ENCODE data around the gene IGFBP2. TPM values are rescaled to one million over a fixed set of nuclear protein-coding genes. Genes with fewer than 3 reads are reported as not detected.

The IGFBP2 gene
- total RNA-seq, 1 experiment from 2014 or later = 5.3 TPM

DNA sequence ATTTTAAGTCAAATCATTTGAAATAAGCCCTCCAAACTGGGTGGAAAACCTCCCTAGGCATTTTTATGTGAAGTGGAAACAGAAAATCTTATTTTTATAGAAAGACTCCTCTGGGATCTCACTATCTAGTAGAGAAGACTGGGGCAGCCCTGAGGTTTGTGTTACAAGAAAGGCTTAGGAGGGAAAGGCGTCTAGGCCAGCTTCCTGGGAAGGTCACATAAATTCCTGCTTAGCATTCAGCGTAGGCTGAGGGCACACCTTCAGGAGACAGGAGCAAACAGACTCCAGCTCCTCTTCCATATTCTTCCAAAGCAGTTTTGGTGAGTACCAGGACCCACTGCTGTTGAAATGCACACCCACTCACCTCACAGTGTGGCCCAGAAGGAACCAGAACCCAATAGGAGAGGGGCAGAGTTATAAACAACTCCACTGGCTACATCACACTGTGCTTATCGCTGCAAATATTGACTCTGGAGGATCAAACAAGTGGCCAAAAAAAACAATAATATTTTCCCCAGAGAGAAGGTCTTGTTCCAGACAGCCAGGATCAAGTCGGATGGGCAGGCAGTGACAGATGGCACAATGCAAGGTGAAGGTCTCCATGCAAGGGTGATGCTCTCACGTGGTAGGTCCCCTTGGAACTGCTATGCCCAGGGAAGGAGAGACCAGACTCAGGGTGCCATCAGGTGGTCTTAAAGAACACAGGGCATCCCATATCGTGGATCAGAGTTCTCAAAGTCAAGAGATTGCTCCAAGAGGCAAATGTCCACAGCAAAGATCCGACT, 17.7 kb upstream of the IGFBP2 start:
- no peak for DNase-seq (ENCODE audit: low read depth)

DNA sequence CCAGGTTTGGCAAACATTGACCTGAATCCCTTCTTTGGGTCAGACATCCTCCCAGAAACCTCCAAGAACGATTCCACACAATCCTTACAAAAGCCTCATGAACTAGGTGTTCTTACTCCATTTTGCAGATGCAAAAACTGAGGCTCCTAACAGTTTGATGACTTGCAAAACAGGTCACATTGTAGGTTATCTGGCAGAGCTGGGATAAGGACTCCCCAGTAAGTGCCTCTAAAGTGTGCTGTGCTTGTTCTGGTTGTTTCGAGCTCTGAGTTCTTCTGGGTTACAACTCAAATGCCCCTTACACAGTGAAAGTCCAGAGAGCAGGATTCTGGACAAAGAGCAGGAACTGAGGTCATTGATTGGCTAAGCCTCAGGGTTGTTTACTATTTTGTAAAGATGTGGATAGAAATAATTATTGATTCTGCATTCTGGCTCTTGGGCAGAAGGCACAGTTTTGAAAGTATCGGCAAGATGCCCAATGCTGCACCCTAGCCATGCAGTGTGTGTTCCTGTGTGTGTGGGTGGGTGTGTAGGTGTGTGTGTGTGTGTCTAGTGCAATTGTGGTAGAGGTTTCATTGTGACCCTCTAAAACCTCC, 17.0 kb upstream of the IGFBP2 start:
- no peak for DNase-seq (ENCODE audit: low read depth)

DNA sequence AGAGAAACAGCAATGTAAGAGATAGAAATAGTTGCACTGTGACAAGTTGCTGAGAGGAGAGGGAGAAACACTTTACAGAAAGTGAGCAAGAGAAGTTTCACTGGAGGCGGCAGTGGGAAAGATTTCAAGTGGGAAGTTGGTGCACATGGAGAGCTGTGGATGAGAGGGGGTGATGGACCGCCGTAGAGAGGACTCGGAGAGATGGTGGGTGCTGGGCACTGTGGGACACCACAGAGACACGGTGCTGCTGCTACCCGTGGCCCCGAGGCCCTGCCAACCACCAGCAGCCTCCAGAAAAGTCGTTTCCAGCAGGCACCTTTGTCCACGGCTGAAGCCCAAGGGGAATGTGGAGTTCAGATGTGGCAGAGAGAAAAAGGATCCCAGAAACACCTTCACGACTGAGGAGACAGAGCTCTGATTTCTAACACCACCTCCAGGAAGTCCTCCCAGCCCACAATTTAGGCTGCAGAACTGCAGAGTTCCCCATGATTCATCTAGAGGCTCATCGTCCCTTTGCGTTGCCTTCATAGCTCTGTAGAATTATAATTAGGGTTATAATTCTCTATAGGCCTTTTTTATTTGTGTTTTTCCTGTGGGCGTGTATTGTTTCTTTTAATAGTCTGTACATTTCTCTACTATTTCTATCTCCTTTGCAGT, 15.9 kb upstream of the IGFBP2 start:
- DNase-seq (ENCODE audit: low read depth) = no peak

DNA sequence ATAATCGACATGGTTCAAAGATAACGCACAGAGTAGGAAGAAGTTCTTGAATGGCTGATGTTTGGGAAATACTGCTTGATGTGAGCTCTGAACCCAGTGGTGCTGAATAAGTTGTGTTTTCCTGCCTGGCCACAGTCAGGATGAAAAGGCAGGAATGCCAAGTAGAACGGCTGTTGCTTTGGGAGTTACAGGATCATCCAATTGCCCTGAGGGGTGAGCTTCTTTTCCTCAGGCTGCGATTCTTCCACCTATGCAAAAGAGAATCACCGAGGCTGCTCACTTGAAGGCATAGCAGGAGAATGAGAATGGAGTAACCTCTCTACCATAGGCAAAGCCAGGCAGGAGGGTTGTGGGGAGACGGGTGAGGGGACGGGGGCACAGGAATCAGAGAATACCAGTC, 14.4 kb upstream of the IGFBP2 start:
- no peak for DNase-seq (ENCODE audit: low read depth)

DNA sequence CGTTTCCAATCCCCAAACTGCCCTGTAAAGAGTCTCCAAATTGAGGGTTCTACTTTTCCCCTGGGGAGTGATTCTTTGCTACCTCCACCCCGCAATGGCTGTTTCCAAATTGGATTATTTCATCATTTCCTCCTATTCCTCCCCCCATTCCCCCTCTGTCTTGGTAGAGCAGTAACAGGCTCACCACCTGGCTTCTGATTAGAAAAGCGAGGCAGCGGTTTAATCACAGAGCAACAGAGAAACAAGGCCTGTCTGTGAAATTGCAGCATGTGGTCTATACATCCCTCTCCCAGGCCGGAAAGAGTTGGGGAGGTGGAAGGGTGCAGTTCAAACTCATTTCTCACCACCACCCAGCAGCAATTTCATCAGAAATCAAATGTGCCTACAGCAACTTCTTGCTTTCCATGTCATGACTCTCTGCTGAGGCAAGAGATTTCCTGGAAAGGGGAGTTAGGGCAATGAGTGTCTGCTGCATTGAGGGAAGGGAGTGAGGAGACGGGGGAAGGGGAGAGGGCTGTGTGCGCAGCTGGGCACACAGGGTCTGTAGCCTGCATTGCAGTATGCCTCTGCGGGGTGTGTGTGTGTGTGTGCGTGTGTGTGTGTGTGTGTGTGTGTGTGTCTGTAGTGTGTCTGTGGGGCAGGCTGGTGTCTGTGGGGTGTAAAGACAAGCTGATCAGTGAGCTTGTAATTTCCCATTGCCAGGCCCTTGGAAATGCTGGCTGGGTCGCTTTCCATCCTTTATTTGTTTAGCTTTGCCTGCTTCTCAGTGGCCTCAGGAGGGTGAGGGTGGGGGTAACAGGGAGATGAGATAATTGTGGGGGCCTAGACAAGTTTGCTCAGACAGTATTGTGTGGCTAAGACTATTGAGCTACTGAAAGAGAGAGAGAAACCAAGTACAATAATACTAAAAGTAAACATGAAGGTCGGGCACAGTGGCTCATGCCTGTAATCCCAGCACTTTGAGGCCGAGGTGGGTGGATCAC, 13.5 kb upstream of the IGFBP2 start:
- DNase-seq (ENCODE audit: low read depth) = no peak

- no peak for DNase-seq (ENCODE audit: low read depth)
Observed at GRCh38 chr2:216620786-216621185, 12.4 kb upstream of the IGFBP2 start.

DNA sequence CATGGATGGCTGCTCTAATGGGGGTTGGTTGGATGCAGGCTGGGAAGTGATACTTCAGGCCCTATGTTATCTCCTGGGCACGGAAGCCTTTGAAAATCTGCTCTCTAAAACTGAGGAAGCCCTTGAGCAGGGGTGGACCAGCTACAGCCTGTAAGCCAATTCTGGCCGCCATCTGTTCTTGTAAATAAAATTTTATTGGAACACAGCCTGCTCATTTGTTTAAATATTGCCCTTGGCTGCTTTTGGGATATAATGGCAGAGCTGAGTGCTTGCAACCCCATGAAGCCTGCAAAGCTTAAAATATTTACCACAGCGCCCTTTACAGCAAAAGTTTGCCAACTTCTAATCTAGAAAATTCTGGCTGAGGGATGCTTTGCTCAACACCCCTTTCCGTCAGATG, 11.9 kb upstream of the IGFBP2 start:
- no peak for DNase-seq (ENCODE audit: low read depth)

DNA sequence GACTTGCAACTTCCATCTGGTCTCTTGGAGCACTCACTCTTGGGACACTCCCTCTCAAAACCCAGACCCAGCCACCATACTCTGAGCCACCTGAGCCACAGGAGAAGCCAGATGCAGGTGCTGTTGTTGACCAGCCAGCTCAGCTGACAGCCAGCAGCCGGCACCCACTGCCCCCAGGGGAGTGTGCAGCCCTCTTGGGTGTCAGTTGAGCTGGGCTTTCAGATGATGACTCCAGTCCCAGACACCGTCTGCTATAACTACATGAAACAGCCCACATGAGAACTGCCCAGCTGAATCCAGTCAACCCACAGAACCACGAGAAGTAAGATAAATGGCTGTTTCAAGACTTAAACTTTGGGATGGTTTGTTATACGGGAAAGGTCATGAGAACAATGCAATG, 10.7 kb upstream of the IGFBP2 start:
- no peak for DNase-seq (ENCODE audit: low read depth)

DNA sequence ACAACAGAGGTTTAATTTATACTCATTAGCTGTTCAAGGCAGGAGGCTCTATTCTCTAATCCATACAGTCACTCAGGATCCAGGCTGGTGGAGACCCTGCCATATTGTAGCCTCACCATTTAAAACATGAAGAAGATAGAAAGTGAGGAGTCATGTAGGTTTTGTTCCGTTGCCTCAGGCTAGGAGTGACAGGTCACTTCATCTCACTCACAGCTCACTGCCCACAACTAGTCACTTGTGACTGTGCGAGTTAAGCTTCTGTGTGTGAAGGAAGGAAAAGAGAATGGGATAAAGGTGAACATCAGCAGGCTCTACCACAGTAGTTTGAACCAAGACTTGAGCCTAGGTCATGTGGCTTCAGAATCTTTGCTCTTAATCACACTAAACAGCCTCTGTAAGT, 9.0 kb upstream of the IGFBP2 start:
- no peak for DNase-seq (ENCODE audit: low read depth)

DNA sequence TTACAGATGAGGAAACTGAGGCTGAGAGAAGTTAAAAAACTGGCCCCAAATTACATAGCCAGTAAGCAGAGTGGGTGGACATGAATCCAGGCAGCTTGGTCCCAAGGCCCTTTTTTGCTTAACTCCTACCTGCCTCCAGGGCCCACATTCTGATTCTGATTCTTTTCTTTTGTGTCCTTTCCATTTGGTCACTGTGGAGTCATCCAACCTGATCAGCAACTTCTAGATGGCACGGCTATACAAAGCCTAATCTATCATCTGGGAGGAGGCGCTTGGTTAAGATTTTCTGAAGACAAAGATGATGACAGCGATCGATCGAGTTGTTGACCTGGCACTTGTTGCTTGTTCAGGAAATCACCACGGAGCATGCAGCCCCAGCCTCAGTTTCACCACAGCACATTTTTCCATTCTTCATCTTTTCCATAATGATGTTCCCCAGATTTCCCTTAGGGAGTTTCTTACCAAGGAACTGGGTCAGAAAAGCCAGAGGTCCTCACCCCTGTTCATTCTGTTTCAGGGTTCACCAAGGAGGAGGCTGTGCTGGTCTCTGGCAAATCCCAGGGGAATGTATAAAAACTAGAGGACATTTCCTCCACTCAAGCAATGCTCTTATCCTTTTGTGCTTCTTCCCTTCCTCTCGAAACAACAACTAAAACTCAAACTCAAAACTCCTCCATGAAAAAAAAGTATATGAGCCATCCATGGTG, 6.9 kb upstream of the IGFBP2 start:
- no peak for DNase-seq (ENCODE audit: low read depth)

DNA sequence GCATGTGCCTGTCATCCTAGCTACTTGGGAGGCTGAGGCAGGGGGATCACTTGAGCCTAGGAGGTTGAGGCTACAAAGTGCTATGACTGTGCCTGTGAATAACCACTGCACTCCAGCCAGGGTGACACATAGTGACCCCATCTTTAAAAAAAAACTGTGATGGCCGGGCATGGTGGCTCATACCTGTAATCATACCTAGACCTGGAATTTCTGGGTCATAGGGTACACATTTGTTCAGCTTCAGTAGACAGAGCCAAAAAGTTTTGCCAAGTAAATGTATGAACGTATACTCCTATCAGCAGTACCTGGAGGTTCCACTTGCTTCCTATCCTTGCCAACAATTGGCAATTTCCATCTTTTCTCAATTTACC, 6.4 kb upstream of the IGFBP2 start:
- no peak for DNase-seq (ENCODE audit: low read depth)

- DNase-seq (ENCODE audit: low read depth) = no peak
Observed at GRCh38 chr2:216629784-216630183, 3.4 kb upstream of the IGFBP2 start.

DNA sequence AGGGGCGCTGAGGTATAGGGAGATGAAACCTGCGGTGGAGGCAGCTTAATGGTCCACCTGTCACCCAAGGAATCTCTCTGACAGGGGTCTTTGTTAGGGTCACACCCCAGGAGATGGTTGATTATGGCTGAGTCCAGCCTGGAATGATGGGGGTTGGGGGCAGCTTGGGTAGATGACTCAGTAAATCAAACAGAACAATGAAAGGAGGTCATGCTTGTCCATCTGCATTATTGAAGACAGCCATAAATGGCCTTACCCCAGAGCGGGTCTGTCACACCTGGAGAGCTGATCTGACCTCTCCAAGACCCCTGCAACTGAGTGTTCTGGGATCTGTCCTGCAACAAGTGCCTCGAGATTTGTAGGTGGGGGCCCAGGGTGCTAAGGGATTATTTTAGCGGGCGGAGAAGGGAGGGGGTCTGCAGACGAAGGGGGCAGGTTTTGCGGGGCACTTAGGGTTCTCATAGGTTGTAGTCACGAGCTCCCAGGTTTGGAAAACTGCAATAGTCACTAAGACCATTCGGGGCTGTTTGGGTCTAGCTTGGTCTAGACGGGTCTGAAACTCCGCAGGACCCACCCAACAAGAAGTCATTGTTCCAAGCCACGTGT, 771 bp upstream of the IGFBP2 start:
- DNase-seq (ENCODE audit: low read depth) = no peak

GRCh38 chr2:216633616-216634369, 573 bp downstream of the IGFBP2 start:
- DNase-seq (ENCODE audit: low read depth) = no peak

DNA sequence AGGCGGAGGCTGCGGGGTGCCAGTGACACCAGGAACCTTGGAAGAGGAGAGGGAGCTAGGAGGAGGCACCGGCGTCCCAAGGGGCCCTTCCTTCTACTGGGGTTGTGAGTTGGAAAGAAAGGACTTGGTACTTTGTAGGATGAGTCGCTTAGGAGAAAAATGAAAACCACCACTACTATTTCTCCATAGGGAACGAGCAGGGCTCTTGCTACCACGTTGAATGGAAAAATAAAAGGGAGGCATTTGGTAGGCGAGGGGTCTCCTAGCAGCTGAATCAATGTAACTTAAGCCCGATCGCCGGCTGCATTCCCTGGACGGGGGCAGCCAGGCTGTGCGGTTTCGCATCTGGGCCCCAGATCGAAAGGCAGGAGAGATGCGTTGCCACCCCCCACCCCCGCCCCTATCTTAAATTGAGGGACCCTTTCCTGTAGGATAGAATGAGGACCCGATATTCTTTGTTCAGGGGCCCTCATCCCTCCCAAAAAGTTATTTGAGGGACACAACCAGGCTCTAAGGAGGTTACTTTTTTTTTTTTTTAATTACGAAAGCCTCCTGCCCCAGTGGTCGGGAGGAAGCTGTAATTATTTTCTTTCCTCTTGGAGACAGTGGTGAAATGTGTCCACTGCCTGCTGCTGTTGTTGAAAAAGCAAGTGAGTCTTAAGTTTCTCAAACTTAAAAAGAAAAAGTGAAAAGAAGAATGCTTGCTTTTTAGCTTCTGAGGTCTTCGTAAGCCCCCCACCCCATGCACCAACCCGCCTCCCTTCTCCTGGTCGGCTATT, 1.3 kb downstream of the IGFBP2 start:
- no peak for DNase-seq (ENCODE audit: low read depth)

DNA sequence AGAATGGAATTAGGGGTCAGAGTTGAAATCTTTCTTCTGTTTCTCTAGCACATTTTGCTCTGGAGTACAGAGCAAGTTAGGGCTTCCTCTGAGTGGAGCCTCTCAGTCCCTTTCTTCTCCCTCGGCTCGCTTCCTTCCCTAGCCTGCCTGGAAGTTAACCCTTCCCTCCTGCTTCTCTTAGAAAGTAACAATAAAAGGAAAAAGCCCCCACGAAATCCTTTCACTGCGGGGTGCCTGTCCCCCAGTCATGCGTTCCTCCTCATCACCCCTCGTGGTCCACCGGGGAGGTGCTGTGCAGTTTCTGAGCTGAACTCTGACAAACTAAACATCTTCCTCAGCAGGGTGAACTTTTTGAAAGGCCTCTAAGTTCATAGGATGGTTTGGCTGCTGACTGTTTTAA, 2.0 kb downstream of the IGFBP2 start:
- DNase-seq (ENCODE audit: low read depth) = no peak

DNA sequence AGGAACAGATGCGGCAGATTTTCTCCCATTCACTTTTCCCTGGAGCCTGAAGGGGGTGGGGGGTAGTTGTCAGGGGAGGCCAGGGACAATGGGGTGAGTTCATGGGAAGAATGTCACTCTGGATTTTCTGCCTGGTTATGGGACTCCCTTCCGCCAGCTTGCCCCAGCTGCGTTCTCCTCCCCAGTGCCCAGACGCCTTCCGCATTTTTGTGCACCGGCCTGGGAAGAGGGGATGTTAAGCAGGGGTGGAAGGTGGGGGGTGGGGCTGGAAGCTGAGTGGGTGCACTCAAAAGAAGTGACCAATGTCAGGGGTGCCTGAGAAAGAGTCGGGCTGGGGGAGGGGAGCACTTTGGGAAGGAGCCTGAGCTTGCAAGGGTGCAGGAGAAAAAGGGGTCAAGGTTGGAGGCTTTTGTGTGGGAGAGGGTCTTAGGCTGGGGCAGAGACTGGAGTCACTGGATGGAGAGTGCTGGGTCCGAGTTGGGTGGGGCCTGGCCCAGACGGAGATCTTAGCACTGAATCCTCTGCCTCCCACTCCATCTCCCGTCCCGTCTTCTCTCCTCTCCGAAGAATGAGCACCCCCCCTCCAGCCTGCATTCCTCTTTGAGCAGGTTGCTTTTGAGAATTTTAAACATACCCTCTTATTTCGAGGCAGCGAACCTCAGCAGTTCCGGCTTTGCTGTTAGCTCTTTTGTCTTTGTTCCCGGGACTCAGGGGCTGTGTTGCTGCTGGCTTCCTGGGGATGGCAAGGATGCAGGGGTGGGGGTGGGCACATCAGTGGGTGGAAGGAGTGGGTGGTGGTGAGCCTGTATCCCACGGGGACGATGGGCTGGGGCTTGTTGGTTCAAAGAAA, 2.7 kb downstream of the IGFBP2 start:
- no peak for DNase-seq (ENCODE audit: low read depth)

All from HT1080 (cell line).